ENCODE results near the gene PRDM16. TPM values are rescaled to one million over a fixed set of nuclear protein-coding genes. Genes with fewer than 3 reads are reported as not detected.

Gene PRDM16
- total RNA-seq, 1 experiment from 2014 or later = 0.09 TPM

DNA sequence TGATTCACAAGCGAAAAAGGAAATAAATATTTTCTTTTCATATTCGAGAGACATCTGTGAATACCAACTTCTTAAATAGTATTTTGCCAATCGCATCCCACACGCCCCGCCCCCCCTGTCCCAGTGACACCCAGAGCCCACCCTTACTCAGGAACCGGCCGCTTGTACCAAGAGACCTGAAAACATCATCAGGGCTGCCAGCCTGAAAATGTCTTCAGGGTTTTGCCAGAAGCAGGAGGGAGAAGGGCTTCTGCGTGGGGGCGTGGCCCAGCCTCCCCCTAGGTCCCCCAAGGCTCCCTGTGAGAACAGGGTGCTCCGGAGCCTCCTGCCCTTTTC, 126.4 kb downstream of the PRDM16 start:
- Mint-ChIP-seq H3K4me1 (ENCODE audit: low read depth, unreplicated experiment) (no peaks in the 10 kb centered on the region), H3K27me3 (ENCODE audit: unreplicated experiment) (peaks cover 50% of the 10 kb centered on the region), H3K4me3 (ENCODE audit: low read depth, unreplicated experiment) (no peak overlapping the region), H3K27ac (ENCODE audit: unreplicated experiment) (no peak overlapping the region), H3K36me3 (ENCODE audit: insufficient read depth, unreplicated experiment) (no peaks in the 10 kb centered on the region), H3K9me3 (ENCODE audit: low read depth, unreplicated experiment) (no peaks in the 10 kb centered on the region)
- TF ChIP-seq, protein P1, sequence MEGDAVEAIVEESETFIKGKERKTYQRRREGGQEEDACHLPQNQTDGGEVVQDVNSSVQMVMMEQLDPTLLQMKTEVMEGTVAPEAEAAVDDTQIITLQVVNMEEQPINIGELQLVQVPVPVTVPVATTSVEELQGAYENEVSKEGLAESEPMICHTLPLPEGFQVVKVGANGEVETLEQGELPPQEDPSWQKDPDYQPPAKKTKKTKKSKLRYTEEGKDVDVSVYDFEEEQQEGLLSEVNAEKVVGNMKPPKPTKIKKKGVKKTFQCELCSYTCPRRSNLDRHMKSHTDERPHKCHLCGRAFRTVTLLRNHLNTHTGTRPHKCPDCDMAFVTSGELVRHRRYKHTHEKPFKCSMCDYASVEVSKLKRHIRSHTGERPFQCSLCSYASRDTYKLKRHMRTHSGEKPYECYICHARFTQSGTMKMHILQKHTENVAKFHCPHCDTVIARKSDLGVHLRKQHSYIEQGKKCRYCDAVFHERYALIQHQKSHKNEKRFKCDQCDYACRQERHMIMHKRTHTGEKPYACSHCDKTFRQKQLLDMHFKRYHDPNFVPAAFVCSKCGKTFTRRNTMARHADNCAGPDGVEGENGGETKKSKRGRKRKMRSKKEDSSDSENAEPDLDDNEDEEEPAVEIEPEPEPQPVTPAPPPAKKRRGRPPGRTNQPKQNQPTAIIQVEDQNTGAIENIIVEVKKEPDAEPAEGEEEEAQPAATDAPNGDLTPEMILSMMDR (IDR thresholded peaks at IDR 0.05; ENCODE audit: unreplicated experiment) = no peak
- intact Hi-C loops (cut with micrococcal nuclease; ENCODE audit: unreplicated experiment) = no loop called here
- no TSS peak for BruUV-seq (replicated peaks)
- CTCF ChIA-PET = no interaction called here
- DNase-seq = no peak

DNA sequence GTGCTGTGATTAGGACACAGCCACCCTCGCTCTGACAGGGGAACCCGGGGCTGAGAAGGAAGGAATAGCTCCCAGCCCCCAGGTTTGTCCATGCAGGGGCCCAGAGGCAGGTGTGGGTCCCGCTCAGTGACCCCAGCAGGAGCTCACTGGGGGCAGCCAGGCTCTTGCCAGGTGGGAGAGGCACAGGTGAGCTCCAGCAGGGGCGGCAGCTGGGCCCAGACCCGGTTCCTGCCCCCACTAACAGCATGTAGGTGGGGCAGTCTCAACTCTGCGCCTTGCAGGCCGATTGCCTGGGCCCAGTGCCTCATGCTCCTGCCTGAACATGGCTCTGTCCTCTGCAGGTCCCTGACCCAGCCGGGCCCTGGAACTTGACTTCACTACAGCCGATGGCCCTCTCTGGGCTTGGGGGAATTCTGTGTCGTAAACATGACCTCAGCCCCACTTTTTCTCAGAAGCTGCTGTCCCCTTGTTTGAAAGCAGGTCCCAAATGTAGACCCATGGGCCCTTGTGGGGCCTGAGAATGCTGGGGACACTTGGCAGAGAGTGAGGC, 127.0 kb downstream of the PRDM16 start:
- no TSS peak for BruUV-seq (replicated peaks)
- no peak for DNase-seq
- Mint-ChIP-seq H3K4me3 (ENCODE audit: low read depth, unreplicated experiment) (no peak overlapping the region), H3K27me3 (ENCODE audit: unreplicated experiment) (peaks cover 50% of the 10 kb centered on the region), H3K4me1 (ENCODE audit: low read depth, unreplicated experiment) (no peaks in the 10 kb centered on the region), H3K9me3 (ENCODE audit: low read depth, unreplicated experiment) (no peaks in the 10 kb centered on the region), H3K36me3 (ENCODE audit: insufficient read depth, unreplicated experiment) (no peaks in the 10 kb centered on the region), H3K27ac (ENCODE audit: unreplicated experiment) (no peak overlapping the region)
- CTCF ChIA-PET = no interaction called here
- TF ChIP-seq, protein P1 (IDR thresholded peaks at IDR 0.05; ENCODE audit: unreplicated experiment) = no peak
- intact Hi-C loops (cut with micrococcal nuclease; ENCODE audit: unreplicated experiment) = no loop called here

- intact Hi-C loops (cut with micrococcal nuclease; ENCODE audit: unreplicated experiment) = no loop called here
- DNase-seq = no peak
- peaks cover 46% of the 10 kb centered on the region for H3K27me3 Mint-ChIP-seq (ENCODE audit: unreplicated experiment)
- no peaks in the 10 kb centered on the region for H3K4me1 Mint-ChIP-seq (ENCODE audit: low read depth, unreplicated experiment)
- H3K36me3 Mint-ChIP-seq (ENCODE audit: insufficient read depth, unreplicated experiment) = no peaks in the 10 kb centered on the region
- CTCF ChIA-PET = no interaction called here
- H3K9me3 Mint-ChIP-seq (ENCODE audit: low read depth, unreplicated experiment) = no peaks in the 10 kb centered on the region
- H3K4me3 Mint-ChIP-seq (ENCODE audit: low read depth, unreplicated experiment) = no peak overlapping the region
- TF ChIP-seq, protein P1 (IDR thresholded peaks at IDR 0.05; ENCODE audit: unreplicated experiment) = no peak
- BruUV-seq (replicated peaks) = no TSS peak
- no peak overlapping the region for H3K27ac Mint-ChIP-seq (ENCODE audit: unreplicated experiment)
Observed at GRCh38 chr1:3196577-3197245, 127.7 kb downstream of the PRDM16 start.

GRCh38 chr1:3197781-3198316, 128.8 kb downstream of the PRDM16 start:
- Mint-ChIP-seq H3K4me3 (ENCODE audit: low read depth, unreplicated experiment) (no peak overlapping the region), H3K36me3 (ENCODE audit: insufficient read depth, unreplicated experiment) (no peaks in the 10 kb centered on the region), H3K27me3 (ENCODE audit: unreplicated experiment) (peaks cover 43% of the 10 kb centered on the region), H3K9me3 (ENCODE audit: low read depth, unreplicated experiment) (no peaks in the 10 kb centered on the region), H3K4me1 (ENCODE audit: low read depth, unreplicated experiment) (no peaks in the 10 kb centered on the region), H3K27ac (ENCODE audit: unreplicated experiment) (no peak overlapping the region)
- no peak for DNase-seq
- intact Hi-C loops (cut with micrococcal nuclease; ENCODE audit: unreplicated experiment) = no loop called here
- TF ChIP-seq, protein P1 (IDR thresholded peaks at IDR 0.05; ENCODE audit: unreplicated experiment) = no peak
- CTCF ChIA-PET = no interaction called here
- no TSS peak for BruUV-seq (replicated peaks)
